C4-2B (cell line): ENCODE measurements around the gene FAM210B.

Source experiments
- ZFX ChIP-seq: fragments of 450-650 bp; IDR thresholded peaks from 2 replicates; pipeline ENCODE4 v1.6.1; 2017
- TF ChIP-seq, protein P1 (sequence below): fragments of 450-650 bp; conservative IDR thresholded peaks from 2 replicates; pipeline ENCODE4 v1.5.1; 2017; ENCODE audit warnings: mild to moderate bottlenecking

DNA sequence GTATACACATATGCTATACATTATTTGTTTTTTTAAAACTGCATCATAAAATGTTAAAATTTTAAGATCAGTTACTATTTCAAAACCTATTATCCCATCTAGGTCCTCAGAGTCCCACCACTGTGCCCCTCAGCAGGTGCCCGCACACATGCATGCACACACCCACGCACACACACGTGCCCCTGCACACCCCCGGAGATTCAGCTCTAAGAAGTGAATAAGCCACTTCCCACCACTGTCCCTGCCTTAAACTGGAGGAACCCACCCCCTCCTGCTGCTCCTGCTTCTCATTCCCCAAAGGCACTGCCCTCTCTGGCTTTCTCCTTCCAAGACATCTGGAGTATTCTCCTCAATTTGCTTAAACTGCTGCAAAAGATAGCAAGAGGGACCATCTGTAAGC lies 5.4 kb upstream of the FAM210B start:
- TF ChIP-seq, protein P1, sequence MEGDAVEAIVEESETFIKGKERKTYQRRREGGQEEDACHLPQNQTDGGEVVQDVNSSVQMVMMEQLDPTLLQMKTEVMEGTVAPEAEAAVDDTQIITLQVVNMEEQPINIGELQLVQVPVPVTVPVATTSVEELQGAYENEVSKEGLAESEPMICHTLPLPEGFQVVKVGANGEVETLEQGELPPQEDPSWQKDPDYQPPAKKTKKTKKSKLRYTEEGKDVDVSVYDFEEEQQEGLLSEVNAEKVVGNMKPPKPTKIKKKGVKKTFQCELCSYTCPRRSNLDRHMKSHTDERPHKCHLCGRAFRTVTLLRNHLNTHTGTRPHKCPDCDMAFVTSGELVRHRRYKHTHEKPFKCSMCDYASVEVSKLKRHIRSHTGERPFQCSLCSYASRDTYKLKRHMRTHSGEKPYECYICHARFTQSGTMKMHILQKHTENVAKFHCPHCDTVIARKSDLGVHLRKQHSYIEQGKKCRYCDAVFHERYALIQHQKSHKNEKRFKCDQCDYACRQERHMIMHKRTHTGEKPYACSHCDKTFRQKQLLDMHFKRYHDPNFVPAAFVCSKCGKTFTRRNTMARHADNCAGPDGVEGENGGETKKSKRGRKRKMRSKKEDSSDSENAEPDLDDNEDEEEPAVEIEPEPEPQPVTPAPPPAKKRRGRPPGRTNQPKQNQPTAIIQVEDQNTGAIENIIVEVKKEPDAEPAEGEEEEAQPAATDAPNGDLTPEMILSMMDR: no peak
- no peak for TF ChIP-seq ZFX
